ENCODE results near the gene STK39. TPM values are rescaled to one million over a fixed set of nuclear protein-coding genes. Genes with fewer than 3 reads are reported as not detected.

The STK39 gene
- polyA plus RNA-seq, 1 donor (not counting 4 experiments of a cell fraction or from before 2014, with no cell fraction given): 20.7 TPM

DNA sequence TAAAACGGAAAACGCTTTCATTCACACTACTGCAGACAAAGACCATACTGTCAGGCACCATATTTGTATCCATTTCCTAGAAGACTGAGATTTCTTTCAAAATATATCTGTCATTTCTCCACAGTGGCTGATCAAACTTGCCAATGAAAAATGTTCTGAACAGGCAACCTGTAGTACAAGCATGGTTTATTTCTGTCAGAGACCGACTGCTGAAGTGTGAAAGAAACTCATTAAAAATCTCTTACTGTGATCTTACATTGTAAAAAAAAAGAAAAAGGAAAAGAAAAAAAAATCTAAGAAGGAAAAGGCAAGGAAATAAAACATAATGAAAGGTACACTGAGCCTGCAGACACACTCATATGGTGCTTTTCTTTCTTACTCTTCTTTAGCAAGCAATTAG, 184.5 kb downstream of the STK39 start:
- no peak for TF ChIP-seq EZH2 (IDR thresholded peaks at IDR 0.05; ENCODE audit: low read length)
- TF ChIP-seq, protein P1, sequence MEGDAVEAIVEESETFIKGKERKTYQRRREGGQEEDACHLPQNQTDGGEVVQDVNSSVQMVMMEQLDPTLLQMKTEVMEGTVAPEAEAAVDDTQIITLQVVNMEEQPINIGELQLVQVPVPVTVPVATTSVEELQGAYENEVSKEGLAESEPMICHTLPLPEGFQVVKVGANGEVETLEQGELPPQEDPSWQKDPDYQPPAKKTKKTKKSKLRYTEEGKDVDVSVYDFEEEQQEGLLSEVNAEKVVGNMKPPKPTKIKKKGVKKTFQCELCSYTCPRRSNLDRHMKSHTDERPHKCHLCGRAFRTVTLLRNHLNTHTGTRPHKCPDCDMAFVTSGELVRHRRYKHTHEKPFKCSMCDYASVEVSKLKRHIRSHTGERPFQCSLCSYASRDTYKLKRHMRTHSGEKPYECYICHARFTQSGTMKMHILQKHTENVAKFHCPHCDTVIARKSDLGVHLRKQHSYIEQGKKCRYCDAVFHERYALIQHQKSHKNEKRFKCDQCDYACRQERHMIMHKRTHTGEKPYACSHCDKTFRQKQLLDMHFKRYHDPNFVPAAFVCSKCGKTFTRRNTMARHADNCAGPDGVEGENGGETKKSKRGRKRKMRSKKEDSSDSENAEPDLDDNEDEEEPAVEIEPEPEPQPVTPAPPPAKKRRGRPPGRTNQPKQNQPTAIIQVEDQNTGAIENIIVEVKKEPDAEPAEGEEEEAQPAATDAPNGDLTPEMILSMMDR (optimal IDR thresholded peaks at IDR 0.05 in 1 of 3, IDR thresholded peaks at IDR 0.05 in 1 of 3, conservative IDR thresholded peaks at IDR 0.05 in 1 of 3; ENCODE audit: extremely low read depth in 1 of 3, insufficient read depth in 2 of 3, low read length in 3 of 3): no peak
- Histone ChIP-seq H3K9ac (ENCODE audit: control insufficient read depth, extremely low read depth, insufficient read depth, low read length) (no peak overlapping the region), H3K79me2 (ENCODE audit: control insufficient read depth, insufficient read depth, low read length) (no peaks in the 10 kb centered on the region), H3K4me2 (ENCODE audit: control insufficient read depth, extremely low read depth, insufficient read depth, low read depth, low read length) (no peak overlapping the region), H4K20me1 (ENCODE audit: control insufficient read depth, extremely low read depth, insufficient read depth, low read length) (no peaks in the 10 kb centered on the region), H3K9me1 (ENCODE audit: control insufficient read depth, extremely low read depth, insufficient read depth, low read length) (no peaks in the 10 kb centered on the region), H3K4me1 (ENCODE audit: control insufficient read depth, extremely low read depth, insufficient read depth, low read length) (no peaks in the 10 kb centered on the region), H3K4me3 (ENCODE audit: control insufficient read depth in 2 of 3, extremely low read depth in 1 of 3, insufficient read depth in 2 of 3, low read depth in 1 of 3, low read length in 3 of 3) (no peak overlapping the region), H3K27ac (ENCODE audit: control insufficient read depth, insufficient read depth, low read length) (no peak overlapping the region), H2AFZ (ENCODE audit: control insufficient read depth, low read length) (no peak overlapping the region), H3K36me3 (ENCODE audit: control insufficient read depth in 2 of 2, extremely low read depth in 1 of 2, insufficient read depth in 2 of 2, low read length in 2 of 2) (peaks cover 0 to 10% of the 10 kb centered on the region in 2 experiments), H3K9me3 (ENCODE audit: control insufficient read depth, low read depth, low read length) (no peaks in the 10 kb centered on the region), H3K27me3 (ENCODE audit: control insufficient read depth, extremely low read depth, insufficient read depth, low read length) (no peaks in the 10 kb centered on the region)
- dilution Hi-C loops (cut with MboI; ENCODE audit: extremely low pct_ligation_motif_present, low sequenced_read_pairs): no loop called here
- no peak for DNase-seq (ENCODE audit: low read depth, low spot score)
- FAIRE-seq: no peak

DNA sequence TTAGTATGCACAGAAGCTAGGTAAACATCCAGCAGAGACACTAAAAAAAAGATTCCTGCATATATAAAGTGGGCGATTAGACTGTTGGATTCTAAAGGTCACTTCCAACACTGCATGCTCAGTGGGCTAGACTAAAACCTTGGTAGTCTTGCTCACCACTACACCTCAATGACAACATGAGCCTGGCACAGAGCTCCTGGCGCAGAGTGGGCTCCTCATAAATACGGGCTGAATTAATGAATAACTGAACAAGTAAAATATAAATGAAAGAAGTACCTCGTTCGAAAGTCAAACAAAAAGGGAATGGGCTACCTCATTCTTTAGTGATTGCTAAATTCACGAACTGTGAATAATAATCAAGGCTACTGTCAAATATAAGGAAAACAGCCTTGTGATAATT, 185.3 kb downstream of the STK39 start:
- no peaks in the 10 kb centered on the region for H3K4me1 ChIP-seq (ENCODE audit: control insufficient read depth, extremely low read depth, insufficient read depth, low read length)
- no peaks in the 10 kb centered on the region for H4K20me1 ChIP-seq (ENCODE audit: control insufficient read depth, extremely low read depth, insufficient read depth, low read length)
- no peaks in the 10 kb centered on the region for H3K27me3 ChIP-seq (ENCODE audit: control insufficient read depth, extremely low read depth, insufficient read depth, low read length)
- TF ChIP-seq, protein P1 (optimal IDR thresholded peaks at IDR 0.05 in 1 of 3, IDR thresholded peaks at IDR 0.05 in 1 of 3, conservative IDR thresholded peaks at IDR 0.05 in 1 of 3; ENCODE audit: extremely low read depth in 1 of 3, insufficient read depth in 2 of 3, low read length in 3 of 3): no peak
- dilution Hi-C loops (cut with MboI; ENCODE audit: extremely low pct_ligation_motif_present, low sequenced_read_pairs): no loop called here
- H3K9me1 ChIP-seq (ENCODE audit: control insufficient read depth, extremely low read depth, insufficient read depth, low read length): no peaks in the 10 kb centered on the region
- no peak overlapping the region for H3K4me3 ChIP-seq (ENCODE audit: control insufficient read depth in 2 of 3, extremely low read depth in 1 of 3, insufficient read depth in 2 of 3, low read depth in 1 of 3, low read length in 3 of 3)
- H3K27ac ChIP-seq (ENCODE audit: control insufficient read depth, insufficient read depth, low read length): no peak overlapping the region
- H3K9me3 ChIP-seq (ENCODE audit: control insufficient read depth, low read depth, low read length): no peaks in the 10 kb centered on the region
- H2AFZ ChIP-seq (ENCODE audit: control insufficient read depth, low read length): no peak overlapping the region
- peaks cover 0 to 10% of the 10 kb centered on the region in 2 experiments for H3K36me3 ChIP-seq (ENCODE audit: control insufficient read depth in 2 of 2, extremely low read depth in 1 of 2, insufficient read depth in 2 of 2, low read length in 2 of 2)
- FAIRE-seq: no peak
- no peak overlapping the region for H3K9ac ChIP-seq (ENCODE audit: control insufficient read depth, extremely low read depth, insufficient read depth, low read length)
- no peaks in the 10 kb centered on the region for H3K79me2 ChIP-seq (ENCODE audit: control insufficient read depth, insufficient read depth, low read length)
- no peak for DNase-seq (ENCODE audit: low read depth, low spot score)
- no peak overlapping the region for H3K4me2 ChIP-seq (ENCODE audit: control insufficient read depth, extremely low read depth, insufficient read depth, low read depth, low read length)
